GM21381 (cell line): ENCODE results near the gene PTGIS.

ENCODE experiments used
- ATAC-seq: cut with Tn5 transposase; IDR thresholded peaks from one replicate; pipeline ENCODE4 v1.9.1; 2021; ENCODE audit warnings: mild to moderate bottlenecking, moderate library complexity; ENCODE audit not compliant: unreplicated experiment

Gene PTGIS

GRCh38 chr20:49560646-49561045, 7.3 kb downstream of the PTGIS start:
- ATAC-seq = no peak

- ATAC-seq = no peak
Observed at GRCh38 chr20:49560186-49560585, 7.8 kb downstream of the PTGIS start.

DNA sequence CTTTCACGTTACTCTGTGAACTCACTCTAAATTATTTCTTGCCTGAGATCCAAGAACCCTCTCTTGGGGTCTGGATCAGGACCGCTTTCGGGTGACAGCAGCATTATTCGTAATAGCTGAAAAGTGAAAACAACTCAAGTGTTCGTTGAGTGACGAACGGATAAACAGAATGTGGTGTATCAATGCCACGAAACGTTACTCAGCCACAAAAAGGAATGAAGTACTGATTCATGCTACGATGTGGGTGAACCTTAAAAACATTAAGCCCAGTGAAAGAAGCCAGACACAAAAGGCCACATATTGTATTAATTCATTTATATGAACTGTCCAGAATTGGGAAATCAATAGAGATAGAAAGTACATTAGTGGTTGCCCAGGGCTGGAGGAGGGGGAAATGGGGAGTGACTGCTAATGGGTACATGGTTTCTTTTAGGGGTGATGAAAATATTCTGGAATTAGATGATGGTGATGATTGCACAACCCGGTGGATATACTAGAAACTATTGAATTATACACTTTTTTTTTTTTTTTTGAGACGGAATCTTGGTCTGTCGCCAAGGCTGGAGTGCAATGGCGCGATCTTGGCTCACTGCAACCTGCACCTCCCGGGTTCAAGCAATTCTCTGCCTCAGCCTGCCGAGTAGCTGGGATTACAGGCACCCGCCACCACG, 8.4 kb downstream of the PTGIS start:
- no peak for ATAC-seq

DNA sequence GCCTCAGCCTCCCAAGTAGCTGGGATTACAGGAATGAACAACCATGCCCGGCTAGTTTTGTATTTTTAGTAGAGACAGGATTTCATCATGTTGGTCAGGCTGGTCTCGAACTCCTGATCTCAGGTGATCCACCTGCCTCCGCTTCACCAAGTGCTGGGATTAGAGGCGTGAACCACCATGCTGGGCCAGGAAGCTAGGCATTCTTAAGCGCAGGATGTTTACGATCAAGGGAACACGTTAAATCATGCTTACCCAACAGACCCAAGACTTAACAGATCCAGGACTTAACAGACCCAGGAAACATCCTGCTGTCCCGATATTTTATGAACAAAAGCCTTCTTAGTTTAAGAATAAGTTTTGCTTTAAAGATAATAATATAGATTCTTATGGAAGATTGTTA, 9.1 kb downstream of the PTGIS start:
- no peak for ATAC-seq

DNA sequence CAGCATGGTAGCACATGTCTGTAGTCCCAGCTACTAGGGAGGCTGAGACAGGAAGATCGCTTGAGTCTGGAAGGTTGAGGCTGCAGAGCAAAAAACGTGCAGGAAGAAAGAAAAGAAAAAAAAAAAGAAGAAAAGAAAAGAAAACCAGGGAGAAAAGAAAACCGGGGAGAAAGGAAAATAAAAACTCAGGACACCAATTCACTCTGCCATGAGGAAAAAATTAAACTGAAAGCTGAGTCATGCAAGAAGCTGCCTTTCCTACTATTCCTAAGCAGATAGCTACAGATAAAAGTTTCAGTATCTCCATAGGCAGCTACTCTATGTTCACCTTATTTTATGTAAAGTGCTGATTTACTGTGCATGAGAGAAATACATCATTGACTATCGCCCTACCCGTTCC, 10.5 kb downstream of the PTGIS start:
- ATAC-seq = no peak

DNA sequence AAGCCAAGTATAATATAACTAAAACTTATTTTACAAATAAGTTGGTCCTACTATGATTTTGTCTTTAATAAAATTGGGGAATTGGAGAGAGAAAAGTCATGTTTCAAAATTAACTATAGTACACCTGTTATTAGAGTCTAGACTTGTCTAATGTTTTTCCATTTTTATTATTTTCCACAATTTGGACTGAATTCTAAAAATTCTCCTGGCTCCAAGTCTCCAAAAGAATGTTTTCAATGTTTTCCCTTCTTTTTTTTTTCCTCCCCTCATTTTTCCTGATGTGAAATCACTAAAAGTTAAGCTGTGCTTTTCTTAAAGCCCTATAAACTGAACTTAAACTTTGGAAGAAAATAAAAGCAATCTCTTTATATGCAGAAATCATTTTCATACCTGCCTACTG, 11.3 kb downstream of the PTGIS start:
- ATAC-seq = no peak

GRCh38 chr20:49549801-49550551, 18.0 kb downstream of the PTGIS start:
- ATAC-seq = no peak

- ATAC-seq = no peak
Observed at GRCh38 chr20:49548371-49548947, 19.5 kb downstream of the PTGIS start.

DNA sequence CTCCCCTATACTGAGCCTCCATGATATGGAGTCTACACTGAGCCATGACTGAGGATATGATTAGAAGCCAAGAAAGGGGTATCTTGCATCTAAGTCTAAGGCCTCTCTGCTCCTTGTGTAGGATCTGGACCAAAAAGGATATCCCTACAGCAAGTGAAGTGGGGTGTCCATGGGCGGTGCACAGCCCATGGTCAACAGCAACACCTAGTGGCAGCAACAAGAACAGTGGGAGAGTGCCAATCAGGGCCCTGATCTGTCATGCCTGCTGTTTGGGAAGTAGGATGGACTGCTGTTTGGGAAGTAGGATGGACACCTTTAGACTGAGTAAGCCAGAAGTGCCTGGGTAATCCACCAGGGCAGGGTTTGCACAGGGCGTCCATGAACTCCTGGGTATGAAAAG, 22.4 kb downstream of the PTGIS start:
- ATAC-seq = no peak

GRCh38 chr20:49544535-49544934, 23.4 kb downstream of the PTGIS start:
- ATAC-seq = no peak

DNA sequence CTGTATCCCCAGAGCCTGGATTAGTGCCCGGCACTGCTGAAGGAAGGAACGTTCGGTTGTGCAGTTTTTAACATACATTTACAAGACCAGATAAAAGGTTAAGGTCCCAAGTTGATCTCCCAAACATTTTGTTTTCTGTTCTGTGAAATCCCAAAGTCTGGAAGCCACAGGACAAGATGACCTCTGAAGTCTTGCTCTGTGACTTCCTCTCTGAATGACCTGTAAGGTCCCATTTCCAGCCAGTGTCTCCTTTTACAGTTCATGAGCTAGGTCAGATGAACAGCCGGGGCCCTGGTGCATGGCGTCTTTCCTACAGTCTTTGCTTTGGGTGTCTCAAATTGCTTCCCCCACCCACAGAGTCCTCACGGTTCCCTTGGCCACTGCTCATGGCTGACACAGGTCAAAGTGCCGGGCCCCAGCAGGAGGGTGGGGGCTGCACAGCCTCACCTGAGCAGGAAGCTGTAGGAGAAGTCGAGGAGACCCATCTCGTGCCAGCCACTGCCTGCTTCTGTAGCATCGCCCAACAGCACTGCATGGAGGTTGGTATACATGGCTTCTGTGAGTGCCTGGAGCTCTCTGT, 24.0 kb downstream of the PTGIS start:
- no peak for ATAC-seq

GRCh38 chr20:49543071-49543857, 24.7 kb downstream of the PTGIS start:
- ATAC-seq = no peak

GRCh38 chr20:49542514-49542991, 25.4 kb downstream of the PTGIS start:
- no peak for ATAC-seq

GRCh38 chr20:49541733-49542513, 26.0 kb downstream of the PTGIS start:
- ATAC-seq = no peak

- ATAC-seq = no peak
Observed at GRCh38 chr20:49540687-49541435, 27.1 kb downstream of the PTGIS start.

- no peak for ATAC-seq
Observed at GRCh38 chr20:49540232-49540620, 27.7 kb downstream of the PTGIS start.

DNA sequence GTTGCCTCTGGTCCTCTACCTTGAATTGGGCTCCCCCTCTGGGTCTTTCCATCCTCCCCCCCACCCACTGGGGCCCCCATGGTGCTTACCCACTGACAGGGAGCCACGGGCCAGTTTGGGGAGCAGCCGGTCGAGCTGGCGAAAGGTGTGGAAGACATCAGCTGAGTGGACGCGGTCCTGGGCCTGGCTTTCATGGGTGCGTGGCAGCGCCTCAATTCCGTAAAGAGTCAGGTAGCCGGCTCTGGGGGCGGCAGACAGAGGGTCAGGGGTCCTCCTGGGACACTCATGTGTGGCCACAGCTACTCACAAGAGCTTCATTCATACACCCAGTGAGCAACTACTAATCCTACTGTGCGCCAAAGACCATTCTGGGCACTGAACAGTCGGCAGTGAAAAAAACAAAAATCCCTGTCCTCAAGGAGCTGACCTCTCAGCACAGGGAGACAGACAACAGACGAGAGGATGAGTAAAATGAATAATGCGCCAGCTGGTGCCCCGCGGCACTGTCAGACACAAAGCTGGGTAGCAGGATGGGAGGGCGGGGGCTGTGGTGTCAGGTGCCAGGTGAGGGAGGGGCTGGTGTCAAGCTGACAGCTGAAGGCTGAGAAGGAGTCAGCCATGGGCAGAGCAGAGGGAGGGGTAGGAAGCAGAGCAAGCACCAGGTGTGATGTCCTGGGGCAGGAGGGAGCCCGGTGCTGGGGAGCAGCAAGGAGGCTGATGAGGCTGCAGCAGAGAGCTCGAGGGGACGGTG, 28.3 kb downstream of the PTGIS start:
- no peak for ATAC-seq

DNA sequence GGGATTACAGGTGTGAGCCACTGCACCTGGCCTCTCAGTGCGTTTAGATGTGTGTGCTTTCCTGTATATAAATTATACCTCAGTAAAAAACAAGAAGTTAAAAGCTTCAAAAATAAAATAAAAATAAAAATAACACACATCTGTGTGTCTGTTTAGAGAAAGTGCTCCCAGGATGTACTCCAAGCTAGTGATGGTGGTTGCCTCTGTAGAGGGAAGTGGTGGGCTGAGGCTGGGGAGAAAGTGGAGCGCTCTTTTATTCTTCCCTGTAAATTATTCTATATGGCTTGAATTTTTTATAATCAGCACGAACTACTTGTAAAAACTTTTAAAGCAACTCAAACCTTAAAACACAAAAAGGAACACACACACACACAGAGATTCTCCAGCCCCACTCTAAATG, 29.0 kb downstream of the PTGIS start:
- no peak for ATAC-seq

GRCh38 chr20:49534255-49534712, 33.7 kb downstream of the PTGIS start:
- ATAC-seq = no peak
